Liver (tissue), 9 donors: Measurements from ENCODE around the gene SNX17. TPM values are rescaled to one million over a fixed set of nuclear protein-coding genes. Genes with fewer than 3 reads are reported as not detected.

ENCODE experiments used
- DNase-seq: peaks from one replicate; pipeline ENCODE4 v3.0.0-alpha.2; 2017; ENCODE audit warnings: low spot score
- H3K27ac ChIP-seq, 2 donors: one replicate each; pipeline ENCODE4 v1.7.0; 2013; ENCODE audit warnings: inconsistent platforms in 2 of 2, low read length in 2 of 2, control low read depth in 1 of 2, low read depth in 1 of 2, mild to moderate bottlenecking in 1 of 2
- H3K27me3 ChIP-seq, 4 donors: one replicate each; pipeline versions ENCODE4 v1.6.1 to v1.7.0; 2013; ENCODE audit warnings: low read length in 3 of 4, inconsistent platforms in 1 of 4, mild to moderate bottlenecking in 1 of 4, moderate library complexity in 1 of 4; ENCODE audit not compliant: control insufficient read depth in 4 of 4, insufficient read depth in 4 of 4
- H3K36me3 ChIP-seq, 4 donors: one replicate each; pipeline versions ENCODE4 v1.6.1 to v1.7.0; 2013; ENCODE audit warnings: low read length in 3 of 4, mild to moderate bottlenecking in 3 of 4, low read depth in 1 of 4, moderate library complexity in 1 of 4; ENCODE audit not compliant: control insufficient read depth in 4 of 4, insufficient read depth in 3 of 4
- H3K4me1 ChIP-seq, 4 donors: one replicate each; pipeline versions ENCODE4 v1.6.1 to v1.7.0; 2013; ENCODE audit warnings: low read length in 3 of 4, mild to moderate bottlenecking in 3 of 4, moderate library complexity in 1 of 4; ENCODE audit not compliant: control insufficient read depth in 4 of 4, insufficient read depth in 4 of 4
- H3K4me3 ChIP-seq, 3 donors: one replicate each; pipeline versions ENCODE4 v1.6.1 to v1.7.0; 2013; ENCODE audit warnings: low read length in 3 of 3, control low read depth in 1 of 3, low read depth in 1 of 3, mild to moderate bottlenecking in 1 of 3
- H3K9ac ChIP-seq, 2 donors: one replicate each; pipeline ENCODE4 v1.7.0; 2013; ENCODE audit warnings: low read length in 2 of 2, mild to moderate bottlenecking in 2 of 2, moderate library complexity in 2 of 2, control low read depth in 1 of 2, low read depth in 1 of 2
- H3K9me3 ChIP-seq, 4 donors: one replicate each; pipeline versions ENCODE4 v1.6.1 to v1.7.0; 2013; ENCODE audit warnings: low read length in 3 of 4; ENCODE audit not compliant: control insufficient read depth in 4 of 4
- ATF3 ChIP-seq: IDR thresholded peaks from 2 replicates; pipeline ENCODE4 v1.6.1; 2016; ENCODE audit warnings: antibody characterized with exemption
- EGR1 ChIP-seq, 2 donors: IDR thresholded peaks; 2 replicates each; pipeline ENCODE4 v1.6.1; 2016 to 2018; ENCODE audit warnings: antibody characterized with exemption in 2 of 2, low read depth in 2 of 2
- FOXA1 ChIP-seq: IDR thresholded peaks from 2 replicates; pipeline ENCODE4 v1.6.1; 2016; ENCODE audit warnings: antibody characterized with exemption
- FOXA2 ChIP-seq: IDR thresholded peaks from 2 replicates; pipeline ENCODE4 v1.6.1; 2016; ENCODE audit warnings: antibody characterized with exemption
- GABPA ChIP-seq, 2 donors: IDR thresholded peaks in 1 of 2; conservative IDR thresholded peaks in 1 of 2; 2 replicates each; pipeline ENCODE4 v1.6.1; 2016; ENCODE audit warnings: antibody characterized with exemption in 2 of 2, mild to moderate bottlenecking in 1 of 2, moderate library complexity in 1 of 2
- HNF4A ChIP-seq, 2 donors: conservative IDR thresholded peaks; 2 replicates each; pipeline ENCODE4 v1.6.1; 2016; ENCODE audit warnings: antibody characterized with exemption in 2 of 2, mild to moderate bottlenecking in 2 of 2
- HNF4G ChIP-seq: IDR thresholded peaks from 2 replicates; pipeline ENCODE4 v1.6.1; 2016; ENCODE audit warnings: antibody characterized with exemption
- JUND ChIP-seq, 2 donors: IDR thresholded peaks; 2 replicates each; pipeline ENCODE4 v1.6.1; 2016; ENCODE audit warnings: antibody characterized with exemption in 2 of 2
- MAX ChIP-seq: IDR thresholded peaks from 2 replicates; pipeline ENCODE4 v1.6.1; 2016; ENCODE audit warnings: antibody characterized with exemption
- NR2F2 ChIP-seq: IDR thresholded peaks from 2 replicates; pipeline ENCODE4 v1.6.1; 2016; ENCODE audit warnings: antibody characterized with exemption
- RAD21 ChIP-seq, 2 donors: IDR thresholded peaks; 2 replicates each; pipeline ENCODE4 v1.6.1; 2016; ENCODE audit warnings: antibody characterized with exemption in 2 of 2, mild to moderate bottlenecking in 2 of 2
- RXRA ChIP-seq, 2 donors: IDR thresholded peaks; 2 replicates each; pipeline ENCODE4 v1.6.1; 2017 to 2018; ENCODE audit warnings: antibody characterized with exemption in 2 of 2, mild to moderate bottlenecking in 1 of 2
- SP1 ChIP-seq: IDR thresholded peaks from 2 replicates; pipeline ENCODE4 v1.6.1; 2018; ENCODE audit warnings: antibody characterized with exemption, mild to moderate bottlenecking
- TAF1 ChIP-seq: conservative IDR thresholded peaks from 2 replicates; pipeline ENCODE4 v1.6.1; 2016; ENCODE audit warnings: antibody characterized with exemption, mild to moderate bottlenecking
- YY1 ChIP-seq: IDR thresholded peaks from 2 replicates; pipeline ENCODE4 v1.6.1; 2016; ENCODE audit warnings: antibody characterized with exemption, mild to moderate bottlenecking
- ZBTB33 ChIP-seq: IDR thresholded peaks from 2 replicates; pipeline ENCODE4 v1.6.1; 2016; ENCODE audit warnings: antibody characterized with exemption
- WGBS: extraction: QIAGEN DNeasy Blood & Tissue Kit; methylation state at CpG from one replicate; pipeline ENCODE4 v1.1.7; 2013; 5-methylcytosine and 5-hydroxymethylcytosine counted together
- polyA plus RNA-seq, 2 donors: library from polyadenylated mRNA; stranded (reverse) in 1 of 2; unstranded in 1 of 2; fragments of 200-250 nt in 1 of 2; fragments of >200 nt in 1 of 2; fragmentation: Nextera tagmentation in 1 of 2; extraction: Ambion mirVana in 1 of 2; gene quantifications; one replicate each; pipeline versions ENCODE4 v1.2.1 to v1.2.3, GENCODE V29; 2013 to 2015
- total RNA-seq, 2 donors: library from RNA; depleted of rRNA; stranded (reverse); fragments of >200 nt; gene quantifications; one replicate each; pipeline ENCODE4 v1.2.3, GENCODE V29; 2014
- TF ChIP-seq, protein P1 (sequence below): IDR thresholded peaks from 2 replicates; pipeline ENCODE4 v1.6.1; 2016; ENCODE audit warnings: antibody characterized with exemption, mild to moderate bottlenecking
- TF ChIP-seq, protein P2 (sequence below): fragments of 150-350 bp; IDR thresholded peaks from 2 replicates; pipeline ENCODE4 v1.5.1; 2017; ENCODE audit warnings: improper control_type of control experiment, low read depth, low read length; ENCODE audit not compliant: missing input control
- donor health status: healthy.
- donor health status: healthy.
- donor health status: healthy.
- donor health status: healthy.
- donor health status: healthy.

Gene SNX17
- total and polyA plus RNA-seq, 4 donors: 53.7 to 65.3 (median 59.1) TPM

- H3K36me3 ChIP-seq: peaks cover 0 to 7% (median 2%) of the 10 kb centered on the region in 4 donors
- TF ChIP-seq JUND (IDR thresholded peaks at IDR 0.05) (no peak), ZBTB33 (no peak), FOXA1 (no peak), RAD21 (IDR thresholded peaks at IDR 0.05) (no peak), FOXA2 (no peak), HNF4A (conservative IDR thresholded peaks at IDR 0.05) (no peak), TAF1 (no peak), EGR1 (IDR thresholded peaks at IDR 0.05; ENCODE audit: low read depth in 2 of 2) (no peak), YY1 (no peak), SP1 (no peak), GABPA (IDR thresholded peaks at IDR 0.05 in 1 of 2, conservative IDR thresholded peaks at IDR 0.05 in 1 of 2) (no peak), NR2F2 (no peak), RXRA (IDR thresholded peaks at IDR 0.05) (no peak), HNF4G (no peak), ATF3 (no peak)
- TF ChIP-seq, protein P1, sequence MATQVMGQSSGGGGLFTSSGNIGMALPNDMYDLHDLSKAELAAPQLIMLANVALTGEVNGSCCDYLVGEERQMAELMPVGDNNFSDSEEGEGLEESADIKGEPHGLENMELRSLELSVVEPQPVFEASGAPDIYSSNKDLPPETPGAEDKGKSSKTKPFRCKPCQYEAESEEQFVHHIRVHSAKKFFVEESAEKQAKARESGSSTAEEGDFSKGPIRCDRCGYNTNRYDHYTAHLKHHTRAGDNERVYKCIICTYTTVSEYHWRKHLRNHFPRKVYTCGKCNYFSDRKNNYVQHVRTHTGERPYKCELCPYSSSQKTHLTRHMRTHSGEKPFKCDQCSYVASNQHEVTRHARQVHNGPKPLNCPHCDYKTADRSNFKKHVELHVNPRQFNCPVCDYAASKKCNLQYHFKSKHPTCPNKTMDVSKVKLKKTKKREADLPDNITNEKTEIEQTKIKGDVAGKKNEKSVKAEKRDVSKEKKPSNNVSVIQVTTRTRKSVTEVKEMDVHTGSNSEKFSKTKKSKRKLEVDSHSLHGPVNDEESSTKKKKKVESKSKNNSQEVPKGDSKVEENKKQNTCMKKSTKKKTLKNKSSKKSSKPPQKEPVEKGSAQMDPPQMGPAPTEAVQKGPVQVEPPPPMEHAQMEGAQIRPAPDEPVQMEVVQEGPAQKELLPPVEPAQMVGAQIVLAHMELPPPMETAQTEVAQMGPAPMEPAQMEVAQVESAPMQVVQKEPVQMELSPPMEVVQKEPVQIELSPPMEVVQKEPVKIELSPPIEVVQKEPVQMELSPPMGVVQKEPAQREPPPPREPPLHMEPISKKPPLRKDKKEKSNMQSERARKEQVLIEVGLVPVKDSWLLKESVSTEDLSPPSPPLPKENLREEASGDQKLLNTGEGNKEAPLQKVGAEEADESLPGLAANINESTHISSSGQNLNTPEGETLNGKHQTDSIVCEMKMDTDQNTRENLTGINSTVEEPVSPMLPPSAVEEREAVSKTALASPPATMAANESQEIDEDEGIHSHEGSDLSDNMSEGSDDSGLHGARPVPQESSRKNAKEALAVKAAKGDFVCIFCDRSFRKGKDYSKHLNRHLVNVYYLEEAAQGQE: no peak
- TF ChIP-seq, protein P2, sequence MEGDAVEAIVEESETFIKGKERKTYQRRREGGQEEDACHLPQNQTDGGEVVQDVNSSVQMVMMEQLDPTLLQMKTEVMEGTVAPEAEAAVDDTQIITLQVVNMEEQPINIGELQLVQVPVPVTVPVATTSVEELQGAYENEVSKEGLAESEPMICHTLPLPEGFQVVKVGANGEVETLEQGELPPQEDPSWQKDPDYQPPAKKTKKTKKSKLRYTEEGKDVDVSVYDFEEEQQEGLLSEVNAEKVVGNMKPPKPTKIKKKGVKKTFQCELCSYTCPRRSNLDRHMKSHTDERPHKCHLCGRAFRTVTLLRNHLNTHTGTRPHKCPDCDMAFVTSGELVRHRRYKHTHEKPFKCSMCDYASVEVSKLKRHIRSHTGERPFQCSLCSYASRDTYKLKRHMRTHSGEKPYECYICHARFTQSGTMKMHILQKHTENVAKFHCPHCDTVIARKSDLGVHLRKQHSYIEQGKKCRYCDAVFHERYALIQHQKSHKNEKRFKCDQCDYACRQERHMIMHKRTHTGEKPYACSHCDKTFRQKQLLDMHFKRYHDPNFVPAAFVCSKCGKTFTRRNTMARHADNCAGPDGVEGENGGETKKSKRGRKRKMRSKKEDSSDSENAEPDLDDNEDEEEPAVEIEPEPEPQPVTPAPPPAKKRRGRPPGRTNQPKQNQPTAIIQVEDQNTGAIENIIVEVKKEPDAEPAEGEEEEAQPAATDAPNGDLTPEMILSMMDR: no peak
- 98% methylated on average over 33 of the region's 33 CpGs for WGBS
- no peaks in the 10 kb centered on the region for H3K27me3 ChIP-seq
- no peaks in the 10 kb centered on the region for H3K9me3 ChIP-seq
- no peak for DNase-seq
- H3K9ac ChIP-seq: no peak overlapping the region
- no peak overlapping the region for H3K4me3 ChIP-seq
- H3K27ac ChIP-seq: no peak overlapping the region
- no peaks in the 10 kb centered on the region for H3K4me1 ChIP-seq
These were observed 22.8 kb downstream of the SNX17 start for GRCh38 chr2:27393225-27393624.

- 98% methylated on average over 5 of the region's 5 CpGs for WGBS
- Histone ChIP-seq H3K4me1 (no peaks in the 10 kb centered on the region), H3K36me3 (no peaks in the 10 kb centered on the region), H3K9ac (no peak overlapping the region), H3K9me3 (no peaks in the 10 kb centered on the region), H3K27me3 (no peaks in the 10 kb centered on the region), H3K4me3 (no peak overlapping the region), H3K27ac (no peak overlapping the region)
- TF ChIP-seq HNF4A (conservative IDR thresholded peaks at IDR 0.05): no peak
- no peak for TF ChIP-seq ATF3
- TF ChIP-seq TAF1: no peak
- TF ChIP-seq MAX: no peak
- no peak for TF ChIP-seq FOXA2
- TF ChIP-seq FOXA1: no peak
- no peak for TF ChIP-seq NR2F2
- TF ChIP-seq, protein P1: no peak
- TF ChIP-seq SP1: no peak
- TF ChIP-seq RXRA (IDR thresholded peaks at IDR 0.05): no peak
- no peak for TF ChIP-seq HNF4G
- TF ChIP-seq GABPA (IDR thresholded peaks at IDR 0.05 in 1 of 2, conservative IDR thresholded peaks at IDR 0.05 in 1 of 2): no peak
- no peak for TF ChIP-seq RAD21 (IDR thresholded peaks at IDR 0.05)
- no peak for TF ChIP-seq ZBTB33
- no peak for DNase-seq
These were observed 28.5 kb downstream of the SNX17 start for GRCh38 chr2:27398962-27399361.
